ENCODE measurements around the gene WNT2B.

DNA sequence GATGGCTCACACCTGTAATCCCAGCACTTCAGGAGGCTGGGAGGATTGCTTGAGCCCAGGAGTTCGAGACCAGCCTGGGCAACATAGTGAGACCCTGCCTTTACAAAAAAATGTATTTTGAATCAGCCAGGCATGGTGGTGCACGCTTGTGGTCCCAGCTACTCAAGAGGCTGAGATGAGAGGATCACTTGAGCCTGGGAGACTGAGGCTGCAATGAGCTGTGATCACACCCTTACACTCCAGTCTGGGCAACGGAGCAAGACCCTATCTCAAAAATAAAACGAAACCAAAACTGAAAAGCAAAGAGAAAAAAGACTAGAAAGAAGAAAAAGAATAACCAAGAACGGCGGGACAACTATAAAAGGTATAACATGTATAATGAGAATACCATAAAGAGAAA lies 15.4 kb upstream of the WNT2B start:
- TF ChIP-seq POLR2A (IDR thresholded peaks at IDR 0.05; ENCODE audit: low read length): no peak
- TF ChIP-seq GATA1 (IDR thresholded peaks at IDR 0.05; ENCODE audit: low read depth, low read length): no peak
